PC-3 (cell line): ENCODE results near the gene TAF1. TPM values are rescaled to one million over a fixed set of nuclear protein-coding genes. Genes with fewer than 3 reads are reported as not detected.

Experiments used
- ATAC-seq: fragments of 200-7000 bp; cut with Tn5 transposase; 2 replicates; pipeline ENCODE4 v1.9.1; 2020; ENCODE audit warnings: mild to moderate bottlenecking, moderate library complexity
- BruUV-seq: library from RNA; stranded (reverse); fragments of 400-500 nt; replicated peaks from 2 replicates; lab custom pipeline; 2021; lab: Mats Ljungman, UMichigan
- CTCF ChIA-PET: fragments of 300-600 bp; sonication (Branson Sonifier 250); formaldehyde crosslinking; loops from one replicate; lab custom pipeline; 2022; ENCODE audit warnings: antibody characterized with exemption; lab: Charles Lee
- POLR2A ChIA-PET: fragments of 300-600 bp; sonication (Branson Sonifier 250); formaldehyde crosslinking; loops from one replicate; lab custom pipeline; 2022; ENCODE audit warnings: antibody characterized with exemption; ENCODE audit not compliant: unreplicated experiment; lab: Charles Lee
- DNase-seq: peaks from one replicate; pipeline ENCODE4 v3.0.0-alpha.2; 2015
- H2AFZ ChIP-seq: fragments of 300-600 bp; sonication (generic); 2 replicates; pipeline ENCODE4 v1.6.0; 2016; ENCODE audit warnings: antibody characterized with exemption, low read length
- H3F3A ChIP-seq: fragments of 300-600 bp; sonication (generic); one replicate; pipeline ENCODE4 v1.6.0; 2017; ENCODE audit warnings: antibody characterized with exemption, low read length, control low read depth, mild to moderate bottlenecking; ENCODE audit not compliant: unreplicated experiment
- H3K27ac ChIP-seq: fragments of 300-600 bp; sonication (generic); 2 replicates; pipeline ENCODE4 v1.5.1; 2016; ENCODE audit warnings: mild to moderate bottlenecking, low read length
- H3K27me3 ChIP-seq: fragments of 300-600 bp; sonication (generic); 2 replicates; pipeline ENCODE4 v1.6.1; 2016; ENCODE audit warnings: low read length, mixed read lengths
- H3K36me3 ChIP-seq: fragments of 300-600 bp; sonication (generic); 2 replicates; pipeline ENCODE4 v1.6.1; 2016; ENCODE audit warnings: low read depth, mixed run types, low read length, mixed read lengths
- H3K4me1 ChIP-seq: fragments of 300-600 bp; sonication (generic); 2 replicates; pipeline ENCODE4 v1.5.1; 2016; ENCODE audit warnings: low read length; ENCODE audit not compliant: insufficient read depth
- H3K4me2 ChIP-seq: fragments of 300-600 bp; sonication (generic); 2 replicates; pipeline ENCODE4 v1.6.0; 2016; ENCODE audit warnings: low read length
- H3K4me3 ChIP-seq: fragments of 300-600 bp; sonication (generic); 2 replicates; pipeline ENCODE4 v1.5.1; 2016; ENCODE audit warnings: mild to moderate bottlenecking, low read length, mixed read lengths
- H3K79me2 ChIP-seq: fragments of 300-600 bp; sonication (generic); 2 replicates; pipeline ENCODE4 v1.6.1; 2017; ENCODE audit warnings: low read length, mixed read lengths
- H3K9ac ChIP-seq: fragments of 300-600 bp; sonication (generic); 2 replicates; pipeline ENCODE4 v1.6.0; 2016; ENCODE audit warnings: mild to moderate bottlenecking, low read length
- H3K9me2 ChIP-seq: fragments of 300-600 bp; sonication (generic); replicated peaks from 2 replicates; pipeline ENCODE4 v1.6.1; 2016; ENCODE audit warnings: mixed run types, low read length, mixed read lengths
- H3K9me3 ChIP-seq: fragments of 300-600 bp; sonication (generic); 2 replicates; pipeline ENCODE4 v1.6.1; 2016; ENCODE audit warnings: low read length, mixed read lengths
- H4K20me1 ChIP-seq: fragments of 300-600 bp; sonication (generic); 2 replicates; pipeline ENCODE4 v1.6.1; 2016; ENCODE audit warnings: low read length, mixed read lengths
- EZH2 ChIP-seq: fragments of 300-600 bp; sonication (generic); IDR thresholded peaks from one replicate; pipeline ENCODE4 v1.6.1; 2017; ENCODE audit warnings: antibody characterized with exemption, mild to moderate bottlenecking, low read length; ENCODE audit not compliant: unreplicated experiment
- EZH2phosphoT487 ChIP-seq: fragments of 300-600 bp; sonication (generic); IDR thresholded peaks from 2 replicates; pipeline ENCODE4 v1.6.1; 2018; ENCODE audit warnings: mild to moderate bottlenecking, antibody characterized with exemption, low read length, borderline replicate concordance
- intact Hi-C: fragments of 100-400 bp; cut with micrococcal nuclease; formaldehyde crosslinking; loops from 2 replicates; pipeline ENCODE4 v1.9.0; 2023
- total RNA-seq: library from RNA; depleted of rRNA; stranded (reverse); fragments of >200 nt; gene quantifications from 2 replicates; pipeline ENCODE4 v1.2.3, GENCODE V29; 2014
- TF ChIP-seq, protein P1 (sequence below): fragments of 300-600 bp; sonication (generic); conservative IDR thresholded peaks from 2 replicates; pipeline ENCODE4 v1.5.1; 2017; ENCODE audit warnings: antibody characterized with exemption, low read depth, mild to moderate bottlenecking, low read length

Gene TAF1
- total RNA-seq, 1 experiment from 2014 or later = 36.8 TPM

DNA sequence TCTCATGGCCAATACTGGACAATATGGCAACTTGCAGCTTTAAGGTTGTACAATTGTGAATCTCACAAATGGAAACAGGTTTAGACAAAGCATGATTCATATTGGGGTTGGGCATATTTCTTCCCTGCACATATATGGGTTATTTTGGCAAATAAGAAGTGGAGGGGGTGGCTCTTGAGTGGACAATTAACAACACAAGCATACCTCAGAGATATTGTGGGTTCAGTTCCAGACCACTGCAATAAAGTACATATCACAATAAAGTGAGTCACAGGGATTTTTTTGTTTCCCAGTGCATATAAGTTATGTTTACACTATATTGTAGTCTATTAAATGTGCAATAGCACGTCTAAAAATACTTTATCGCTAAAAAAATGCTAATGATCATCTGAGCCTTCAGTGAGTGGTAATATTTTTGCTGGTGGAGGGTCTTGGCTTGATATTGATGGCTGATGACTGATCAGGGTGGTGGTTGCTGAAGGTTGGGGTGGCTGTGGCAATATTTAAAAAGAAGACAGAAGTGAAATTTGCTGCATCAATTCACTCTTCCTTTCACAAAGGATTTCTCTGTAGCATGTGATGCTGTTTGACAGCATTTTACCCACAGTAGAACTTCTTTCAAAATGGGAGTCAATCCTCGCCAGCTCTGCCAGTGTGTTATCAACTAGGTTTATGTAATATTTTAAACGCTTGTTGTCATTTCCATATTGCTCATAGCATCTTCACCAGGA lies 116.2 kb downstream of the TAF1 start:
- peaks cover 11% of the 10 kb centered on the region for H3K4me1 ChIP-seq
- no peaks in the 10 kb centered on the region for H4K20me1 ChIP-seq
- intact Hi-C loops = loop anchor here (1.0 to 2.0 kb wide), 3 partner anchors 51 to 76 kb away; partner anchors contain the start of gene OGT
- H3K79me2 ChIP-seq = no peaks in the 10 kb centered on the region
- H3K27me3 ChIP-seq = no peaks in the 10 kb centered on the region
- H3K9me2 ChIP-seq = no peaks in the 10 kb centered on the region
- H3K36me3 ChIP-seq = no peaks in the 10 kb centered on the region
- no peaks in the 10 kb centered on the region for H3F3A ChIP-seq
- DNase-seq (peak; percentile 70), ATAC-seq (peak; percentile 97)
- H3K4me2 ChIP-seq = peak overlapping the region; percentile 18; the same call in 1 of the 2 replicates
- no peak for TF ChIP-seq EZH2phosphoT487
- TF ChIP-seq EZH2 = no peak
- TF ChIP-seq, protein P1, sequence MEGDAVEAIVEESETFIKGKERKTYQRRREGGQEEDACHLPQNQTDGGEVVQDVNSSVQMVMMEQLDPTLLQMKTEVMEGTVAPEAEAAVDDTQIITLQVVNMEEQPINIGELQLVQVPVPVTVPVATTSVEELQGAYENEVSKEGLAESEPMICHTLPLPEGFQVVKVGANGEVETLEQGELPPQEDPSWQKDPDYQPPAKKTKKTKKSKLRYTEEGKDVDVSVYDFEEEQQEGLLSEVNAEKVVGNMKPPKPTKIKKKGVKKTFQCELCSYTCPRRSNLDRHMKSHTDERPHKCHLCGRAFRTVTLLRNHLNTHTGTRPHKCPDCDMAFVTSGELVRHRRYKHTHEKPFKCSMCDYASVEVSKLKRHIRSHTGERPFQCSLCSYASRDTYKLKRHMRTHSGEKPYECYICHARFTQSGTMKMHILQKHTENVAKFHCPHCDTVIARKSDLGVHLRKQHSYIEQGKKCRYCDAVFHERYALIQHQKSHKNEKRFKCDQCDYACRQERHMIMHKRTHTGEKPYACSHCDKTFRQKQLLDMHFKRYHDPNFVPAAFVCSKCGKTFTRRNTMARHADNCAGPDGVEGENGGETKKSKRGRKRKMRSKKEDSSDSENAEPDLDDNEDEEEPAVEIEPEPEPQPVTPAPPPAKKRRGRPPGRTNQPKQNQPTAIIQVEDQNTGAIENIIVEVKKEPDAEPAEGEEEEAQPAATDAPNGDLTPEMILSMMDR = no peak
- no TSS peak for BruUV-seq
- ChIA-PET CTCF (no interaction called here), POLR2A (interaction anchor here (0.7 kb wide), 1 partner anchor 116 kb away, joined by 5 read pairs; the partner anchor contains the start of gene TAF1)
- H3K9me3 ChIP-seq = no peaks in the 10 kb centered on the region
- no peak overlapping the region for H2AFZ ChIP-seq
- H3K27ac ChIP-seq = peak overlapping the region; percentile 29
- no peak overlapping the region for H3K9ac ChIP-seq
- no peak overlapping the region for H3K4me3 ChIP-seq

DNA sequence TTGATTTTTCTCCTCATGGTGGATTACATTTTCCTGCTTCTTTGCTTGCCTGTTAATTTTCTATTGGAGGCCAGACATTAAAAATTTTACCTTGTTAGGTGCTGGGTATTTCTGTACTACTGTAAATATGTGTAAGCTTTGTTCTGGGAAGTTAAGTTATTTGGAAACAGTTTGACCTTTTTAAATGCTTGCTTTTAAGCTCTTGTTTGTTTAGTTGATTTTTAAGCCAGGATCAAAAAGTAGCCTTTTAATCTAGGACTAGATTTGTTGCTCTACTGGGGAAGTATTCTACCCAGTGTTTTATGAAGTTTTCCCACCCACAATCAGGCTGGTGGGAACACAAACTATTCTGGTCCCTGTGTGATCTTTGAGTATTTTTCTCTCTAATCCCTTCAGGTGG lies 121.7 kb downstream of the TAF1 start:
- no peak overlapping the region for H2AFZ ChIP-seq
- no peaks in the 10 kb centered on the region for H3K9me2 ChIP-seq
- no peak overlapping the region for H3K4me2 ChIP-seq
- H3K27ac ChIP-seq = no peak overlapping the region
- H4K20me1 ChIP-seq = no peaks in the 10 kb centered on the region
- ATAC-seq (no peak; the same call in 1 of the 2 replicates), DNase-seq (no peak)
- H3K4me3 ChIP-seq = no peak overlapping the region
- no peak overlapping the region for H3K9ac ChIP-seq
- H3K27me3 ChIP-seq = no peaks in the 10 kb centered on the region
- no peaks in the 10 kb centered on the region for H3K79me2 ChIP-seq
- no peaks in the 10 kb centered on the region for H3K9me3 ChIP-seq
- ChIA-PET POLR2A (interaction anchor here (0.7 kb wide), 1 partner anchor 22 kb away, joined by 7 read pairs; no protein-coding TSS in a partner anchor), CTCF (no interaction called here)
- TF ChIP-seq EZH2 = no peak
- no peak for TF ChIP-seq EZH2phosphoT487
- H3K4me1 ChIP-seq = 0 out of 2 replicates have a peak, but pooled peaks cover under 1% of the 10 kb centered on the region
- no peaks in the 10 kb centered on the region for H3K36me3 ChIP-seq
- intact Hi-C loops = no loop called here
- no peaks in the 10 kb centered on the region for H3F3A ChIP-seq
- BruUV-seq = no TSS peak

DNA sequence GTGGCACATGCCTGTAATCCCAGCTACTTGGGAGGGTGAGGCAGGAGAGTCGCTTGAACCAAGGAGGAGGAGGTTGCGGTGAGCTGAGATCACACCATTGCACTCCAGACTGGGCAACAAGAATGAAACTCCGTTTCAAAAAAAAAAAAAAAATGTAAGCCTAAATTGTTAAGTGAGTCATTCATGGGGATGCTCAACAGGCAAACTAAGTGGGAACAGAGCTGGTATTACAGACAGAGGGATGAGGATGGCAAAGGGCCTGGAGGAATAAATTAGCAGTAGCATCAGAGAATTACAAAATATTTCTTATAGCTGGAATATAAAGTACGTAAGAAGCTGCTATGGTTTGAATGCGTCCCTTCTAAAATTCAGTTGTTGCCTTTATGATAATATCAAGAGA lies 123.4 kb downstream of the TAF1 start:
- Histone ChIP-seq H3K4me1 (no peaks in the 10 kb centered on the region), H3K36me3 (no peaks in the 10 kb centered on the region), H4K20me1 (no peaks in the 10 kb centered on the region), H3K4me2 (no peak overlapping the region), H3K4me3 (no peak overlapping the region), H2AFZ (no peak overlapping the region), H3K9me3 (no peaks in the 10 kb centered on the region), H3K79me2 (no peaks in the 10 kb centered on the region), H3K9ac (no peak overlapping the region), H3F3A (no peaks in the 10 kb centered on the region), H3K9me2 (no peaks in the 10 kb centered on the region), H3K27ac (no peak overlapping the region), H3K27me3 (no peaks in the 10 kb centered on the region)
- intact Hi-C loops = no loop called here
- DNase-seq = no peak
- ChIA-PET CTCF (no interaction called here), POLR2A (no interaction called here)
- TF ChIP-seq EZH2phosphoT487 = no peak
- TF ChIP-seq, protein P1 = no peak
- no peak for TF ChIP-seq EZH2
- no TSS peak for BruUV-seq
- ATAC-seq = no peak
